Activated CD4-positive, alpha-beta T cell treated with anti-CD3 and anti-CD28 coated beads, Interleukin-10, Interleukin-2, amounts not matched to agents 100 ng/mL and 50 ng/mL, durations not matched to agents 16 hours and 8 hours (primary cell): Measurements from ENCODE around the gene TMEM150C.

ENCODE experiments used
- DNase-seq: peaks from one replicate; pipeline ENCODE4 v3.0.0-alpha.2; 2020

TMEM150C gene

GRCh38 chr4:82469791-82470345 is 91.9 kb downstream of the TMEM150C start:
- no peak for DNase-seq

GRCh38 chr4:82467471-82467870 is 94.3 kb downstream of the TMEM150C start:
- DNase-seq = no peak

- no peak for DNase-seq
These were observed 98.6 kb downstream of the TMEM150C start for GRCh38 chr4:82463221-82463620.

GRCh38 chr4:82462415-82462831 is 99.4 kb downstream of the TMEM150C start:
- DNase-seq = peak; percentile 86

- no peak for DNase-seq
These were observed 100.1 kb downstream of the TMEM150C start for GRCh38 chr4:82461710-82462109.

- no peak for DNase-seq
These were observed 103.1 kb downstream of the TMEM150C start for GRCh38 chr4:82458729-82459128.

GRCh38 chr4:82457266-82457665 is 104.5 kb downstream of the TMEM150C start:
- DNase-seq = no peak

- DNase-seq = no peak
These were observed 109.8 kb downstream of the TMEM150C start for GRCh38 chr4:82452026-82452425.

GRCh38 chr4:82450966-82451755 is 110.6 kb downstream of the TMEM150C start:
- DNase-seq = no peak

GRCh38 chr4:82447886-82448285 is 113.9 kb downstream of the TMEM150C start:
- no peak for DNase-seq

- no peak for DNase-seq
These were observed 122.7 kb downstream of the TMEM150C start for GRCh38 chr4:82439088-82439487.

- DNase-seq = no peak
These were observed 124.3 kb downstream of the TMEM150C start for GRCh38 chr4:82437285-82438005.

- no peak for DNase-seq
These were observed 125.0 kb downstream of the TMEM150C start for GRCh38 chr4:82436780-82437179.

GRCh38 chr4:82436130-82436529 is 125.7 kb downstream of the TMEM150C start:
- DNase-seq = no peak

GRCh38 chr4:82434949-82435348 is 126.8 kb downstream of the TMEM150C start:
- no peak for DNase-seq

- peak; percentile 49 for DNase-seq
These were observed 128.0 kb downstream of the TMEM150C start for GRCh38 chr4:82433791-82434190.
